ENCODE data around the gene ZSCAN10.
"Not testable (repeated sequence)": the region's sequence is repeated elsewhere in the genome, so short reads cannot be mapped to it uniquely, and the experiment has no call there.

ZSCAN10 gene

DNA sequence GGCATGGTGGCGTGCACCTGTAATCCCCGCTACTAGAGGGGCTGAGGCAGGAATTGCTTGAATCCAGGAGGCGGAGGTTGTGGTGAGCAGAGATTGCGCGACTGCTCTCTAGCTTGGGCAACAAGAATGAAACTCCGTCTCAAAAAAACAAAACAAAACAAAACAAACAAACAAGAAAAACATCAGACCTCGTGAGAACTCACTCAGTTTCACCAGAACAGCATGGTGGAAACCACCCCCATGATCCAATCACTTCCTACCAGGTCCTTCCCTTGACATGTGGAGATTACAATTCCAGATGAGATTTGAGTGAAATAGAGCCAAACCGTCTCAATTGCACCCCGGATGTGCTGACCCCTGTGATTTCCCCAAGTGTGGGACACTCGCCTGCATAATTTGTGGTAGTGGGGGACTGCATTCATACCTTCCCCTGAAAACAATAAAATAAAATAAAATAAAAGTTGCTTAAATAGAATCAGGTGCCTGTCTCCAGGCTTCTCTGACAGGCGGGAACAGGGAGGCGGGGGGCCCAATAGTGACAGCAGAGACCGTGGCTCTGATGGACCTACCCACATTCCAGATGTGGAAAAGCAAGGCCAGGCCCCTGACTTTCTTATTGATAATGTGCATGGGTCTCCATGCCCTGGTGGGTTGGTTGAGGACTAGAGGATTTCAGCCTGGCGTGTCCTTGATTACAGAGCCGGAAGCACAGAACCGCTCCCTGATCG is 13.1 kb downstream of the ZSCAN10 start:
- ATAC-seq: no peak
- DNase-seq: no peak

- no peak for ATAC-seq
These were observed 14.0 kb downstream of the ZSCAN10 start for GRCh38 chr16:3084969-3085670.

GRCh38 chr16:3084491-3084890 is 14.6 kb downstream of the ZSCAN10 start:
- no peak for ATAC-seq

More at GRCh38 chr16:3084969-3085670, 14.0 kb downstream of the ZSCAN10 start:
- DNase-seq: no peak

GRCh38 chr16:3083408-3083807 is 15.7 kb downstream of the ZSCAN10 start:
- ATAC-seq, DNase-seq: not testable (repeated sequence)

More at GRCh38 chr16:3084491-3084890, 14.6 kb downstream of the ZSCAN10 start:
- DNase-seq: no peak

- not testable (repeated sequence) for DNase-seq, ATAC-seq
These were observed 17.1 kb downstream of the ZSCAN10 start for GRCh38 chr16:3081957-3082356.

- DNase-seq: no peak
- no peak for ATAC-seq
These were observed 19.1 kb downstream of the ZSCAN10 start for GRCh38 chr16:3080024-3080423.

DNA sequence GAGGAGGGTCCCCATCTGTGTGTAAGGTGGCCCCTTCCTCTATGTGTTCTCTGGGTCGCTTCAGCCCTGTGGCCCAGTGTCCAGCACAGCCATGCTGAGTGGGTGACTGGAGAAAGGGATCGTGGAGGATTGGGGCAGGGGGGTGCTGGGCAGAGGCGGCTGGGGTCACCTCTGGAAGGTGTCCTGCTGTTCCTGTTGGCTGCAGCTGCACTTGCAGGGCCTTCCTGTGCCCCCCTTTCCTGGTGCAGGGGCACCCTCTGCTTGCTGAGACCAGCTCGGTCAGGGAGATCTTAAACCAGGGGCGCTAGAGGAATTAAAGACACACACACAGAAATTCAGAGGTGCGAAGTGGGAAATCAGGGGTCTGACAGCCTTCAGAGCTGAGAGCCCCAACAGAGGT is 22.5 kb downstream of the ZSCAN10 start:
- no peak for DNase-seq
- no peak for ATAC-seq

DNA sequence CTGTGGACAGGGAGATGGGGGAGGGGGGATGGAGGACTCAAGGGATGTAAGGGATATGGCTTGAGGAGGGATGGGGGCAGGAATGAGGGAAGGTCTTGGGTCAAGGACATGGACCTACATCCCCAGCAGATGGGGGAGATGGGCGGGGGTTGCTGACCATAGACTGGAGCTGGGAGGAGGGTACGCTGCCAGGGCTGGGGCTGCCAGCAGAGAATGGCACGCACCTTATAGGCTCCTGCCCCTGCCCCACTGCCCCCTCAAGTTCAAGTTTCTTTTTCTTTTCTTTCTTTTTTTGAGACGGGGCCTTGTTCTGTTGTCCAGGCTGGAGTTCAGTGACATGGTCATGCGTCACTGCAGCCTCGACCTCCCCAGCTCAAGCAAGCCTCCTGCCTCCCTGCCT is 23.1 kb downstream of the ZSCAN10 start:
- DNase-seq, ATAC-seq: not testable (repeated sequence)

DNA sequence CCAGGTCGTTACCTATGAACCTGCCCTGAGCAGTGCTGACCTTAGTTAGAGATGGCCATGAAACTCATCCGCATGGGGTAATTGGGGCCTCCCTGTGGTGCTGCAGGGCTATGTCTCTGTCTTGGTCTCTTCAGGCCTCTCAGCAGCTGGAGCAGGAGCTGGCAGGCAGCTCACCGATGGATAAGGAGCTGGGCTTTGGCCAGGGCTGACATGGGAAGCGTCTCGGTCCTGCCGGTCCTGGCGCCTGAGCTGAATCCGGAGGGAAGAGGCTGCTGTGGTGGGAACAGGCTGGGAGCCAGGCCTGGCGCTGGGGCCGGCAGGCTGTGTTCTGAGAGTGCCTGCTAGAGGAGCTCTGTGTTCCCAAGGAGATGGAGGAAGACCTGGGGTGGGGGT is 23.6 kb downstream of the ZSCAN10 start:
- DNase-seq (no peak), ATAC-seq (no peak)

GRCh38 chr16:3074860-3075522 is 24.1 kb downstream of the ZSCAN10 start:
- ATAC-seq (peak; percentile 88), DNase-seq (peak; percentile 74)

GRCh38 chr16:3073448-3073847 is 25.6 kb downstream of the ZSCAN10 start:
- no peak for DNase-seq
- ATAC-seq: no peak

DNA sequence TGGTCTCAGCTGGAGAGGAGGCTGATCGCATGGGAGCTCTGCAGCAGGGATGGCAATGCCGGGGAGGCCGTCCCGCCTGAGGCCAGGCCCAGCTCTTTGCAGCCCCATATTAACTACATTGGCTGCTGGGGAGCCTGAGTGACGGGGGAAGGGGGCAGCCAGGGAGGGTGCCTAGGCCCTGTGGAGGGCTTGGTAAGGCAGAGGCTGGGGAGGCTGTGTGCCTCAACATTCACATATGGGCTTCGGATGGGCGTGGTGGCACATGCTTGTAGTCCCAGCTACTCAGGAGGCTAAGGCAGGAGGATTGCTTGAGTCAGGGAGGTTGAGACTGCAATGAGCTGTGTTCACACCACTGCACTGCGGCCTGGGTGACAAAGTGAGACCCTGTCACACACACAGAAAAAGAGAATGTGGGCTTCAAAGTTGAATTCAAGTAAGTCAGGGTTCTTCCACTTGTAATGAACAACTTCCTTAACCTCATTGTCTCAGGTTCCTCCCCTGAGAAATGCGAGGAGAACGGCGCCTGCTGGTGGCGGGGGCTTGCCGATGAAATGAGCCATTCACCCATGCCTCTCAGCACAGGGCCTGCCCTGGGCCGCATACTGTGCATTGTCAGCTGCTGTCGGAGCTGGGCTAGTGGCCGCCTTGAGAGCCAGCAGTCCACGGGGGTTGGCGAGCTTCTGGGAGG is 26.4 kb downstream of the ZSCAN10 start:
- DNase-seq: not testable (repeated sequence)
- peak; percentile 22 for ATAC-seq

DNA sequence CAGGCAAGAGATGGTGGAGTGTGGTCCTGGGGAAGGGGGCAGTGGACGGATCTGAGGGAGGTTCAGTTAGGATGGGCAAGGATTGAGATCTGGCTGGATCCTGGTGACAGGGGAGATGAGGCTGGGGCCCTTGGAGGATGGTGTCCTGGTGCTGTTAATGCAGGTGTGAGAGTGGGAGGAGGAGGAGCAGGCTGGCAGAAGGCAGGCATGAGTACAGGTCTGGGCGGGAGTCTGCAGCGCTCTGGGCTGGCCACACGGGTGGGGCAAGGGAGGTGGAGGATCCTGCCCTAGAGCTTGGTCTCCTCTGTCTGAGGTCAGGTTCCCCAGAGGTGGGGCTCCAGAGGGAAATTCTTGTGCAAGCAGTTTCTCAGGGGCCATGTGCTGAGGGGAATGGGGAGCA is 26.9 kb downstream of the ZSCAN10 start:
- not testable (repeated sequence) for DNase-seq
- ATAC-seq: peak; percentile 11

GRCh38 chr16:3071655-3072054 is 27.4 kb downstream of the ZSCAN10 start:
- no peak for ATAC-seq
- no peak for DNase-seq

- ATAC-seq (no peak), DNase-seq (no peak)
These were observed 28.4 kb downstream of the ZSCAN10 start for GRCh38 chr16:3070608-3071111.

- not testable (repeated sequence) for ATAC-seq, DNase-seq
These were observed 29.9 kb downstream of the ZSCAN10 start for GRCh38 chr16:3069146-3069545.

DNA sequence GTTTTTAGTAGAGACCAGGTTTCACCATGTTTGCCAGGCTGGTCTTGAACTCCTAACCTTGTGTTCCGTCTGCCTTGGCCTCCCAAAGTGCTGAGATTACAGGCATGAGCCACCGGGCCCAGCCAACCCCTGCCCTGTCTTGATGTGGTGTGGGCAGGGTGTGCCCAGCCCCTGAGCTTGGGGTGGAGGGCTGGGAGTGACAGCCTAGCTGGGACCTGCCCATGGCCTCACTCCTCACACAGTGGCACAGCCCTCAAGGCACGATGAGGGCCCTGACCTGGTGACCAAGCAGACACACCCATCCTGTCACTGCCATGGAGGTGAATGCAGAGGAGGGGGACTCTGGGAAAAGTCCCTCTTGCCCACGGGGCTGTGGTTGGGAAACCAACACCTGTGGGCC is 30.6 kb downstream of the ZSCAN10 start:
- ATAC-seq: no peak

GRCh38 chr16:3066440-3066748 is 32.7 kb downstream of the ZSCAN10 start:
- no peak for DNase-seq
- no peak for ATAC-seq

More for the DNA sequence above, 30.6 kb downstream of the ZSCAN10 start:
- no peak for DNase-seq

DNA sequence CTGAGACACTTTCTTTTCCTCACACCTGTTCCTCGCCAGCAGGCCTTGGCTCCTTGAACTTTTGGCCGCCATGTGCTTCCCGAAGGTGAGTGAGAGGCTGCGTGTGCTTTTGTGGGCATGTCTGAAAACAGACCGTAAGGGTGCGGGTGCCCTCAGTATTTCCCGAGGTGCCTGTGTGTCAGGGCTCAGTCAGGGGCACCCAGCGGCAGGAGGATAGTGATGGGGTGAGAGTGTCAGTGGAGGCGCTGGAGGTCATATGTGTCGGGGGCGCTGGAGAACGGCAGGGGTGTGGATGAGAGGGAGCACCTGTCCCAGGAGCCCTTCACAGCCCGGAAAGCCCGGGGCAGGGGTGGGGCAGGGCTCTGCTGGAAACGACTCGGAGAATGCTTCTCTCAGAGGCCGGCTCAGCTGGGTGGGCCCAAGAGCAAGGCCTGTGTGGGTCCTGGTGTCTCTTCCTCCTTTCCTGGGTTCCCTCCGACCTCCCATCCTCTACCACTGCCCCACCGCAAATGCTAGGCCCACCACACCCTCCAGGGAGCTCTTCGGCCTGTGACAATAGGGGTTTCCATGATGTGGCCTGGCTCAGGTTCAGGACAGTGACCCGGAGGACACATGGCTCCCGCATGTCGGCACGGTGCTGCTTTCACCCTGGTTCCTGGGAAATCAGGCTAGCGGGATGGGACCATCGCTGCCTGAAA is 33.2 kb downstream of the ZSCAN10 start:
- DNase-seq (peak; percentile 49), ATAC-seq (peak; percentile 26)

- DNase-seq (peak; percentile 79), ATAC-seq (peak; percentile 60)
These were observed 33.9 kb downstream of the ZSCAN10 start, which contains the start of gene IL32 for GRCh38 chr16:3065069-3065741. TSS of gene IL32 (plus strand) at chr16:3065640. CDS start at chr16:3065812, 172 bp downstream.

Measured in stimulated activated naive CD8-positive, alpha-beta T cell treated with anti-CD3 and anti-CD28 coated beads, Interleukin-15, Interleukin-2, amounts not matched to agents 100 U/mL and 50 U/mL, for 24 hours (primary cell).